Panc1 (cell line): Measurements from ENCODE around the gene PRTN3. TPM values are rescaled to one million over a fixed set of nuclear protein-coding genes. Genes with fewer than 3 reads are reported as not detected.

ENCODE experiments used
- ATAC-seq: fragments of 200-7000 bp; cut with Tn5 transposase; 2 replicates; pipeline ENCODE4 v1.9.1; 2020; ENCODE audit warnings: mild to moderate bottlenecking, moderate library complexity
- BruUV-seq: library from RNA; stranded (reverse); fragments of 400-500 nt; replicated peaks from 2 replicates; lab custom pipeline; 2021; lab: Mats Ljungman, UMichigan
- CTCF ChIA-PET: fragments of 300-600 bp; sonication (Branson Sonifier 250); formaldehyde crosslinking; loops from one replicate; lab custom pipeline; 2022; ENCODE audit warnings: antibody characterized with exemption; lab: Charles Lee
- POLR2A ChIA-PET: fragments of 300-600 bp; sonication (Branson Sonifier 250); formaldehyde crosslinking; loops from one replicate; lab custom pipeline; 2022; ENCODE audit warnings: antibody characterized with exemption; lab: Charles Lee
- DNase-seq: peaks from one replicate; pipeline ENCODE4 v3.0.0-alpha.2; 2010; ENCODE audit warnings: low read depth, low spot score
- H3K27ac ChIP-seq: 2 replicates; pipeline ENCODE4 v1.5.1; 2011; ENCODE audit warnings: mild to moderate bottlenecking, low read length, inconsistent platforms
- H3K27me3 ChIP-seq: fragments of 200-500 bp; sonication (Bioruptor generic); 2 replicates; pipeline ENCODE4 v1.6.0; 2014; ENCODE audit warnings: low read length, inconsistent platforms; ENCODE audit not compliant: control insufficient read depth, insufficient read depth
- H3K36me3 ChIP-seq: fragments of 200-500 bp; sonication (Bioruptor generic); 2 replicates; pipeline ENCODE4 v1.5.1; 2014; ENCODE audit warnings: inconsistent platforms, mild to moderate bottlenecking, low read length, moderate library complexity; ENCODE audit not compliant: control insufficient read depth, insufficient read depth
- H3K4me1 ChIP-seq: 2 replicates; pipeline ENCODE4 v1.5.1; 2011; ENCODE audit warnings: inconsistent platforms, mild to moderate bottlenecking, low read length, moderate library complexity; ENCODE audit not compliant: control insufficient read depth, insufficient read depth
- H3K4me3 ChIP-seq, 2 experiments: 2 replicates each; pipeline ENCODE4 v1.5.1; 2011 to 2012; ENCODE audit warnings: low read depth in 2 of 2, low read length in 2 of 2, mild to moderate bottlenecking in 2 of 2, inconsistent platforms in 1 of 2, moderate library complexity in 1 of 2
- H3K9me3 ChIP-seq: fragments of 200-500 bp; sonication (Bioruptor generic); 2 replicates; pipeline ENCODE4 v1.5.1; 2014; ENCODE audit warnings: low read depth, mild to moderate bottlenecking, inconsistent platforms, low read length, moderate library complexity; ENCODE audit not compliant: control insufficient read depth, insufficient read depth
- POLR2AphosphoS5 ChIP-seq: IDR thresholded peaks from 2 replicates; pipeline ENCODE4 v1.6.1; 2012; ENCODE audit warnings: mild to moderate bottlenecking, low read depth, low read length, moderate library complexity
- REST ChIP-seq, 2 experiments: IDR thresholded peaks; 2 replicates each; pipeline ENCODE4 v1.6.1; 2011 to 2012; ENCODE audit warnings: low read depth in 2 of 2, control low read depth in 1 of 2, low read length in 1 of 2, mild to moderate bottlenecking in 1 of 2, moderate library complexity in 1 of 2; ENCODE audit not compliant: insufficient read depth in 1 of 2
- SIN3A ChIP-seq: IDR thresholded peaks from 2 replicates; pipeline ENCODE4 v1.6.1; 2012; ENCODE audit warnings: low read depth, mild to moderate bottlenecking, low read length, moderate library complexity, borderline replicate concordance; ENCODE audit not compliant: insufficient read depth
- TCF7L2 ChIP-seq: IDR thresholded peaks from 2 replicates; pipeline ENCODE4 v1.6.1; 2011; ENCODE audit warnings: mild to moderate bottlenecking, low read depth, low read length, inconsistent platforms
- in situ Hi-C: cut with HindIII; loops from 2 replicates; pipeline ENCODE4 v1.10.0; 2016; ENCODE audit warnings: low sequenced_read_pairs, low pct_unique_long_range_greater_than_20kb
- intact Hi-C: fragments of 100-400 bp; cut with micrococcal nuclease; formaldehyde crosslinking; loops from one replicate; pipeline ENCODE4 v1.10.0; 2022; ENCODE audit not compliant: unreplicated experiment
- total RNA-seq: library from RNA; stranded (reverse); gene quantifications from one replicate; pipeline ENCODE4 v1.2.1, GENCODE V29; 2021; ENCODE audit not compliant: unreplicated experiment
- TF ChIP-seq, protein P1 (sequence below): fragments of 450-650 bp; IDR thresholded peaks from 2 replicates; pipeline ENCODE4 v1.5.1; 2017; ENCODE audit warnings: mild to moderate bottlenecking

The PRTN3 gene
- total RNA-seq, 1 experiment from 2014 or later: 1.5 TPM

DNA sequence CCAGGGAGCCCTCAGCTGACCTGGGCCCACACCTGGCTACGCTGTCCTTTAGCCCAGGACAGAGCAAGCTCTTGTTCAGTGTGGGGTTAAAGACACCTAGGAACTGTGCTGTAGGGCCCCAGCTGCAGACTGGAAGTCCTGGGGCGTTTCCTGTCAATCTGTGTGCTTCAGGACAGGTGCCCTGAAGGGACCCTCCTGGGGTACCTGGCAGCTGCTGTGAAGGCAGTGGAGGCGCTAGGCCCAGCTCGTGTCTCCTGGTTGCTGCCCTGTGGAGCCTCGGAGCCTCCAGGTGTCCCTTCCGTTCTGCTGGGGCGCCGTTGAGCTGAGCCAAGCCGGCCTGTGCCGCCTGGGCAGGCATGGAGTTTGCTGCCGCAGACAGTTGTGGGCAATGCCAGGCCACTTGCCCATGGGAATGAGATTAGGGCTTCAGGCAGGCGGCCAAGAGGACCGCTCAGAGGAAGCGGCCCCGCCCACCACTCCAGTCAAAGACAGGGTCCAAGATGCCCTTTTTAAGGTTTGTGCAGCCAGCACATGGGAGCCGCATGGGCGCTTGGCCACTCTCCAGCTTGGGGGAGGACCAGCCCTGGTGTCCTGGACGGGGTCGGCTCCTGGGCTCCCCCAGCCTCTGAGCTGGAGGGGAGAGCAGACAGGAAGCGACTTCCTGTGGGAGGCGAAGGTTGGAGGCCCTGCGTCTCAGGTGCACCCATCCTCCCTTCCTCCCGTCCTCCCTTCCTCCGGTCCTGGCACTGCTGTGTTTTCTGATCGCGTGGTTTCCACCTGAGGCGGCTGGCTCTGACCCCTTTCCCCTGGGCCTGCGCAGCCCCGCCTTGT lies 39.6 kb upstream of the PRTN3 start:
- DNase-seq (no peak), ATAC-seq (no peak)
- ChIA-PET CTCF (no interaction called here), POLR2A (no interaction called here)
- Histone ChIP-seq H3K27ac (peak overlapping the region; percentile 89), H3K4me3 (peak overlapping the region; percentile 82 to 87), H3K9me3 (no peaks in the 10 kb centered on the region), H3K4me1 (peaks cover 18% of the 10 kb centered on the region), H3K36me3 (peaks cover 13% of the 10 kb centered on the region), H3K27me3 (no peaks in the 10 kb centered on the region)
- in situ Hi-C loops: no loop called here
- intact Hi-C loops: no loop called here
- BruUV-seq: no TSS peak
- TF ChIP-seq TCF7L2 (no peak), REST (IDR thresholded peaks at IDR 0.05; ENCODE audit: insufficient read depth in 1 of 2, low read depth in 2 of 2, low read length in 1 of 2) (no peak), SIN3A (no peak), POLR2AphosphoS5 (no peak)
- TF ChIP-seq, protein P1, sequence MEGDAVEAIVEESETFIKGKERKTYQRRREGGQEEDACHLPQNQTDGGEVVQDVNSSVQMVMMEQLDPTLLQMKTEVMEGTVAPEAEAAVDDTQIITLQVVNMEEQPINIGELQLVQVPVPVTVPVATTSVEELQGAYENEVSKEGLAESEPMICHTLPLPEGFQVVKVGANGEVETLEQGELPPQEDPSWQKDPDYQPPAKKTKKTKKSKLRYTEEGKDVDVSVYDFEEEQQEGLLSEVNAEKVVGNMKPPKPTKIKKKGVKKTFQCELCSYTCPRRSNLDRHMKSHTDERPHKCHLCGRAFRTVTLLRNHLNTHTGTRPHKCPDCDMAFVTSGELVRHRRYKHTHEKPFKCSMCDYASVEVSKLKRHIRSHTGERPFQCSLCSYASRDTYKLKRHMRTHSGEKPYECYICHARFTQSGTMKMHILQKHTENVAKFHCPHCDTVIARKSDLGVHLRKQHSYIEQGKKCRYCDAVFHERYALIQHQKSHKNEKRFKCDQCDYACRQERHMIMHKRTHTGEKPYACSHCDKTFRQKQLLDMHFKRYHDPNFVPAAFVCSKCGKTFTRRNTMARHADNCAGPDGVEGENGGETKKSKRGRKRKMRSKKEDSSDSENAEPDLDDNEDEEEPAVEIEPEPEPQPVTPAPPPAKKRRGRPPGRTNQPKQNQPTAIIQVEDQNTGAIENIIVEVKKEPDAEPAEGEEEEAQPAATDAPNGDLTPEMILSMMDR: no peak

GRCh38 chr19:801861-802497 lies 38.8 kb upstream of the PRTN3 start:
- ChIA-PET POLR2A (no interaction called here), CTCF (interaction anchor here (0.6 kb wide), 1 partner anchor 239 kb away, joined by 3 read pairs; no protein-coding TSS in a partner anchor)
- H3K4me3 ChIP-seq: peak overlapping the region; percentile 82 to 87
- TF ChIP-seq POLR2AphosphoS5: no peak
- TF ChIP-seq, protein P1: no peak
- TF ChIP-seq REST (IDR thresholded peaks at IDR 0.05; ENCODE audit: insufficient read depth in 1 of 2, low read depth in 2 of 2, low read length in 1 of 2): no peak
- TF ChIP-seq TCF7L2: no peak
- no peak for TF ChIP-seq SIN3A
- DNase-seq (no peak), ATAC-seq (no peak)
- H3K27ac ChIP-seq: peak overlapping the region; percentile 89
- no peaks in the 10 kb centered on the region for H3K27me3 ChIP-seq
- H3K9me3 ChIP-seq: no peaks in the 10 kb centered on the region
- no TSS peak for BruUV-seq
- in situ Hi-C loops (no loop called here), intact Hi-C loops (no loop called here)
- peaks cover 16% of the 10 kb centered on the region for H3K36me3 ChIP-seq
- H3K4me1 ChIP-seq: peaks cover 18% of the 10 kb centered on the region
